Measurements from ENCODE around the gene PUS3. TPM values are rescaled to one million over a fixed set of nuclear protein-coding genes. Genes with fewer than 3 reads are reported as not detected.

PUS3 gene
- 10 to 100 TPM in 2 of 4 donors, 1 to 10 TPM in 2; 7.3 to 12.2 (median 9.5) TPM for total RNA-seq

GRCh38 chr11:125902927-125903710, at the start of gene PUS3:
Gene PUS3, minus strand, starts transcription at chr11:125903206. Its CDS starts 6,922 bp downstream, at chr11:125896284.
- TF ChIP-seq CTCF (IDR thresholded peaks at IDR 0.05): no peak
- ATAC-seq (ENCODE audit: low FRiP score): peak; percentile 89
- peak; percentile 78 for DNase-seq (ENCODE audit: low spot score)

- ATAC-seq (ENCODE audit: low FRiP score): no peak
Observed at GRCh38 chr11:125952559-125952958, 49.6 kb upstream of the PUS3 start.

GRCh38 chr11:125951731-125952130, 48.7 kb upstream of the PUS3 start:
- no peak for DNase-seq (ENCODE audit: low spot score)
- no peak for TF ChIP-seq CTCF (IDR thresholded peaks at IDR 0.05)
- ATAC-seq (ENCODE audit: low FRiP score): no peak

More at GRCh38 chr11:125952559-125952958, 49.6 kb upstream of the PUS3 start:
- no peak for DNase-seq (ENCODE audit: low spot score)
- no peak for TF ChIP-seq CTCF (IDR thresholded peaks at IDR 0.05)

GRCh38 chr11:125950696-125951651, 48.0 kb upstream of the PUS3 start:
- DNase-seq (ENCODE audit: low spot score): no peak
- peak; percentile 28 for ATAC-seq (ENCODE audit: low FRiP score)
- no peak for TF ChIP-seq CTCF (IDR thresholded peaks at IDR 0.05)

- ATAC-seq (ENCODE audit: low FRiP score) (no peak), DNase-seq (ENCODE audit: low spot score) (no peak)
- TF ChIP-seq CTCF (IDR thresholded peaks at IDR 0.05): no peak
Observed at GRCh38 chr11:125950178-125950490, 47.1 kb upstream of the PUS3 start.

- no peak for ATAC-seq (ENCODE audit: low FRiP score)
Observed at GRCh38 chr11:125949271-125950177, 46.5 kb upstream of the PUS3 start.

More at GRCh38 chr11:125949271-125950177, 46.5 kb upstream of the PUS3 start:
- DNase-seq (ENCODE audit: low spot score): no peak
- TF ChIP-seq CTCF (IDR thresholded peaks at IDR 0.05): no peak
